Erythroblast (primary cell): ENCODE measurements around the gene PLSCR4.

ENCODE experiments used
- GATA1 ChIP-seq: IDR thresholded peaks from 2 replicates; pipeline ENCODE4 v1.6.1; 2011; ENCODE audit warnings: low read depth, mild to moderate bottlenecking, control low read depth, low read length, moderate library complexity
- POLR2A ChIP-seq: IDR thresholded peaks from 2 replicates; pipeline ENCODE4 v1.6.1; 2011; ENCODE audit warnings: mild to moderate bottlenecking, low read length

DNA sequence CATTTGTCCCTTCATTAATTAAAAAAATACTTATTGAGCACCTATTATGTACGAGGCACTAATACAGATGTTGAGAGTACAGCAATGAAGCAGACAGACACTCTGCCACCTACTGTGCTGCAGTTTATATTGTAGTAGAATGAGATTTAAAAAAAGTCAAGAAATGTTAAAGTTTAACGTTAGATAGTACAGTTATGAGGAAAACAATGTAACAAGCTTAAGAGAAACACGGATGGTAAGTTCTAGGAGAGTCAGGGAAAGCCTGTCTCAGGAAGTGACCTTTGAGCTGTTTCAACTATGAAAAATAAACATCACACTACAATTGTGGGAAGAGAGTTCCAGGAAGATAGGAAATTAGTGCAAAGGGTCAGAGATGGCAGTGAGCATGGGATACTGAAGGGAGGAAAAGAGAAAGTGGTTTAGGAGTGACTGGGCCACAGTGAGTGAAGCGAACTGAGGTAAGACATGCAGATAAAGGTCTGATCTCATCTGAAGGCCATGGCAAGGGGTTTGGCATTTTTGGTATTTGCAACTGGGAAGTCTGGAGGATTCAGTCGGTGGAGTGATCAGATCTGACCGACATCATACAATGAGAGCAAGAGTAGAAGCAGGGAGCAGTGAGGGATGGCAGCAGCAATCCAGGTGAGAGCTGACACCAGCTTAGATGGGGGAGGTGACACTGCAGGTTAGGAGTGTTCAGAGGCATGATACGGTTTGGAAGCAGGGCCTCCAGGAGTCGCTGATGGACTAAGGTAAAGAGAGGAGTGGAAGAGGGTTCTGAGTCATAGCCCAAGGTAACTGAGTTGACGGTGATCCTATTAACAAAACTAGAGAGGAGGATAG lies 28.5 kb downstream of the PLSCR4 start:
- TF ChIP-seq POLR2A, result no peak
- TF ChIP-seq GATA1, result no peak
